ENCODE measurements around the gene MVB12B. TPM values are rescaled to one million over a fixed set of nuclear protein-coding genes. Genes with fewer than 3 reads are reported as not detected.

The MVB12B gene
- total RNA-seq, 1 experiment from 2014 or later, result 5.8 TPM

DNA sequence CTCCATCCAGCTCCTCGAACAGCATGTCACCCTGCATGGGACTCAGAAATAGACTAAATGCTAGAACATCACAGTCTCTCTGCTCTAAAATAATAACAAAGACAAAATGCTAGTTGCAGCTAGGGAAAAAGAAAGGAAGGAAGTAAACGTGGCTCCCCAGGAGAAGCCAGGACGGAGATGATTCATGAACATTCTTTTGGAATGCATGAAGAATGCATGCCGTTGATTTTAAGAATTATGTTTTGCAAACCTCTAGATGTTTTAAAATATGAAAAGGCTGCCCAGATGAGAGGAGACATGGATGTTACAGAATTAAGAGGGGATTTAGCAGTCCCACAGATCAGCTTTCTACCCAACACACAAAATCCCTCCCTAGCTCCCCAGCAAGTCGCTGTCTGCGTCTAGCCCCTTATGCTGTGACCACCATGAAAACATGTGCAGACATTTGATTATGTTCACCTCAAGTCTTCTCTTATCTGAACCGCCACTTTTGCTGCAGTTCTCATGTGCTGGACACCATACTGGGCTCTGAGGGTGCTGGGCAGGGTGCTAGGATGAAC is 147.7 kb downstream of the MVB12B start:
- Histone ChIP-seq H3K23ac (ENCODE audit: insufficient read length, low read depth, low read length) (no peak overlapping the region), H4K5ac (ENCODE audit: insufficient read length, low read depth, low read length) (no peak overlapping the region), H3K79me2 (ENCODE audit: insufficient read depth, low read length) (no peaks in the 10 kb centered on the region), H4K91ac (ENCODE audit: insufficient read length, low read depth, low read length) (no peak overlapping the region), H3K27me3 (ENCODE audit: insufficient read depth, low read length) (no peaks in the 10 kb centered on the region), H3K14ac (ENCODE audit: insufficient read depth, low read length) (no peak overlapping the region), H3K18ac (ENCODE audit: insufficient read length, low read depth, low read length) (no peak overlapping the region), H2BK20ac (ENCODE audit: low read depth, low read length, poor library complexity, severe bottlenecking) (no peak overlapping the region), H3T11ph (ENCODE audit: low read length) (no peak overlapping the region), H4K20me1 (ENCODE audit: control insufficient read depth, insufficient read depth, insufficient read length) (no peaks in the 10 kb centered on the region), H3K4me1 (ENCODE audit: insufficient read depth, low read length) (no peaks in the 10 kb centered on the region; the same call in 1 of the 2 replicates), H2BK120ac (ENCODE audit: low read depth, low read length, poor library complexity, severe bottlenecking) (no peak overlapping the region), H3K56ac (ENCODE audit: insufficient read length, low read depth, low read length) (no peak overlapping the region), H3K27ac (ENCODE audit: insufficient read length, low read depth, low read length) (no peak overlapping the region), H2BK5ac (ENCODE audit: insufficient read length, low read length) (no peak overlapping the region), H3K4ac (ENCODE audit: low read depth, low read length) (no peak overlapping the region), H3K4me2 (ENCODE audit: insufficient read depth, insufficient read length, low read length) (no peak overlapping the region), H2BK15ac (ENCODE audit: low read depth, low read length) (no peak overlapping the region), H4K8ac (replicated peaks; ENCODE audit: insufficient read length, low read depth, low read length) (no peak overlapping the region), H2AFZ (ENCODE audit: low read length) (no peak overlapping the region), H2AK5ac (ENCODE audit: insufficient read length, low read length) (no peak overlapping the region), H3K9me3 (ENCODE audit: control insufficient read depth, low read depth, low read length) (no peaks in the 10 kb centered on the region), H2BK12ac (ENCODE audit: insufficient read length, low read depth, low read length) (no peak overlapping the region), H3K23me2 (ENCODE audit: insufficient read length, low read depth, low read length, poor library complexity, severe bottlenecking) (no peaks in the 10 kb centered on the region), H3K79me1 (ENCODE audit: insufficient read depth, low read depth, low read length, poor library complexity, severe bottlenecking) (no peaks in the 10 kb centered on the region), H3K9ac (ENCODE audit: extremely low read depth, insufficient read length, low read length) (no peak overlapping the region)
- peaks cover 0 to 6% (median 0%) of the 10 kb centered on the region in 3 experiments; a peak in 3 of 7 replicates for H3K36me3 Mint-ChIP-seq (ENCODE audit: insufficient read depth in 1 of 3, low read depth in 3 of 3)
- H3K4me3 Mint-ChIP-seq, result no peak overlapping the region
- peaks cover 16 to 34% of the 10 kb centered on the region in 2 experiments for H3K4me1 Mint-ChIP-seq
- DNase-seq, result no peak
- peaks cover 2% of the 10 kb centered on the region for H3K27me3 Mint-ChIP-seq (ENCODE audit: low read depth)
- TF ChIP-seq, protein P1, sequence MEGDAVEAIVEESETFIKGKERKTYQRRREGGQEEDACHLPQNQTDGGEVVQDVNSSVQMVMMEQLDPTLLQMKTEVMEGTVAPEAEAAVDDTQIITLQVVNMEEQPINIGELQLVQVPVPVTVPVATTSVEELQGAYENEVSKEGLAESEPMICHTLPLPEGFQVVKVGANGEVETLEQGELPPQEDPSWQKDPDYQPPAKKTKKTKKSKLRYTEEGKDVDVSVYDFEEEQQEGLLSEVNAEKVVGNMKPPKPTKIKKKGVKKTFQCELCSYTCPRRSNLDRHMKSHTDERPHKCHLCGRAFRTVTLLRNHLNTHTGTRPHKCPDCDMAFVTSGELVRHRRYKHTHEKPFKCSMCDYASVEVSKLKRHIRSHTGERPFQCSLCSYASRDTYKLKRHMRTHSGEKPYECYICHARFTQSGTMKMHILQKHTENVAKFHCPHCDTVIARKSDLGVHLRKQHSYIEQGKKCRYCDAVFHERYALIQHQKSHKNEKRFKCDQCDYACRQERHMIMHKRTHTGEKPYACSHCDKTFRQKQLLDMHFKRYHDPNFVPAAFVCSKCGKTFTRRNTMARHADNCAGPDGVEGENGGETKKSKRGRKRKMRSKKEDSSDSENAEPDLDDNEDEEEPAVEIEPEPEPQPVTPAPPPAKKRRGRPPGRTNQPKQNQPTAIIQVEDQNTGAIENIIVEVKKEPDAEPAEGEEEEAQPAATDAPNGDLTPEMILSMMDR (conservative IDR thresholded peaks at IDR 0.05), result no peak
- H3K27ac Mint-ChIP-seq, result no peak overlapping the region
- H3K9me3 Mint-ChIP-seq, result peaks cover 0 to 2% of the 10 kb centered on the region in 2 experiments; a peak in 1 of 5 replicates
- WGBS (ENCODE audit: extremely low coverage, insufficient read length, low lambda C conversion rate), result no CpG with 5 or more reads among the region's 7 CpGs
